WTC11 (cell line): Measurements from ENCODE around the gene IL1RAPL1.

Source experiments
- FOXK1 ChIP-seq: sonication (generic); formaldehyde crosslinking; IDR thresholded peaks from 2 replicates; pipeline ENCODE4 v1.8.0; 2022; ENCODE audit warnings: mild to moderate bottlenecking, moderate library complexity, missing genetic modification reagents
- MYBL2 ChIP-seq: sonication (generic); formaldehyde crosslinking; IDR thresholded peaks from 2 replicates; pipeline ENCODE4 v1.8.1; 2023; ENCODE audit warnings: mild to moderate bottlenecking, moderate library complexity, missing genetic modification reagents
- TF ChIP-seq, protein P1 (sequence below): sonication (generic); formaldehyde crosslinking; conservative IDR thresholded peaks from 2 replicates; pipeline ENCODE4 v1.8.1; 2022; ENCODE audit warnings: mild to moderate bottlenecking, missing genetic modification reagents

DNA sequence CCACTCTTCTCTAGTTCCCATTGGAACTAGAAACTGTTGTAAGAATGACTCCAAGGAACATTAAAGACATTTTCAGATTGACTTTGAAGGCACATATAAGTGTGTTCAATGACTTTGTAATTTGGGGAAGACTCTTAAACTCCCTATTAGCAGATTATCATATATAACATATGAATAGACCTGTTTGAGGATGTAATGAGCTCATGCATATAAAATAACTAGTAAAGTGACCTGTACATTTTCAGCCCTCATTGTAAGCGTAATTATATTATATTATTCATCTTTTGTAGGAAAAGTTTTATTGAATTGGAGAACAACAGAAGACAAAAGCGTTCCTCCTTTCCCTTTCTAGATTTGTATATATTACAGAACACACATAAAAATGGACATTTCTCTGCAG lies 455.1 kb downstream of the IL1RAPL1 start:
- TF ChIP-seq, protein P1, sequence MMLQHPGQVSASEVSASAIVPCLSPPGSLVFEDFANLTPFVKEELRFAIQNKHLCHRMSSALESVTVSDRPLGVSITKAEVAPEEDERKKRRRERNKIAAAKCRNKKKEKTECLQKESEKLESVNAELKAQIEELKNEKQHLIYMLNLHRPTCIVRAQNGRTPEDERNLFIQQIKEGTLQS (CRISPR knock-in tag): no peak
- TF ChIP-seq MYBL2 (CRISPR knock-in tag): no peak
- no peak for TF ChIP-seq FOXK1
